SJSA1 (cell line): ENCODE measurements around the gene PRKCE. TPM values are rescaled to one million over a fixed set of nuclear protein-coding genes. Genes with fewer than 3 reads are reported as not detected.

Experiments
- DNase-seq, 2 experiments: peaks; one replicate each; pipeline ENCODE4 v3.0.0-alpha.2; 2015 to 2020; ENCODE audit warnings: low spot score in 2 of 2, low read depth in 1 of 2
- H3K27ac ChIP-seq: fragments of 250-450 bp; sonication (Bioruptor Pico); 2 replicates; pipeline ENCODE4 v1.5.1; 2020; ENCODE audit warnings: mild to moderate bottlenecking, moderate library complexity
- H3K27me3 ChIP-seq: fragments of 250-450 bp; sonication (Bioruptor Pico); replicated peaks from 2 replicates; pipeline ENCODE4 v1.5.1; 2020; ENCODE audit warnings: mild to moderate bottlenecking, moderate library complexity
- H3K36me3 ChIP-seq: fragments of 250-450 bp; sonication (Bioruptor Pico); 2 replicates; pipeline ENCODE4 v1.5.1; 2020; ENCODE audit warnings: mild to moderate bottlenecking
- H3K4me1 ChIP-seq: fragments of 250-450 bp; sonication (Bioruptor Pico); replicated peaks from 2 replicates; pipeline ENCODE4 v1.6.1; 2021; ENCODE audit warnings: mild to moderate bottlenecking
- H3K4me3 ChIP-seq: fragments of 250-450 bp; sonication (Bioruptor Pico); 2 replicates; pipeline ENCODE4 v1.5.1; 2020; ENCODE audit warnings: mild to moderate bottlenecking
- H3K9me3 ChIP-seq: fragments of 250-450 bp; sonication (Bioruptor Pico); replicated peaks from 2 replicates; pipeline ENCODE4 v1.5.1; 2020; ENCODE audit warnings: mild to moderate bottlenecking
- total RNA-seq: library from RNA; depleted of rRNA; stranded (reverse); fragments of >200 nt; shearing (Covaris generic); gene quantifications from 2 replicates; pipeline ENCODE4 v1.2.3, GENCODE V29; 2014

PRKCE gene
- total RNA-seq, 1 experiment from 2014 or later, result 43.3 TPM

DNA sequence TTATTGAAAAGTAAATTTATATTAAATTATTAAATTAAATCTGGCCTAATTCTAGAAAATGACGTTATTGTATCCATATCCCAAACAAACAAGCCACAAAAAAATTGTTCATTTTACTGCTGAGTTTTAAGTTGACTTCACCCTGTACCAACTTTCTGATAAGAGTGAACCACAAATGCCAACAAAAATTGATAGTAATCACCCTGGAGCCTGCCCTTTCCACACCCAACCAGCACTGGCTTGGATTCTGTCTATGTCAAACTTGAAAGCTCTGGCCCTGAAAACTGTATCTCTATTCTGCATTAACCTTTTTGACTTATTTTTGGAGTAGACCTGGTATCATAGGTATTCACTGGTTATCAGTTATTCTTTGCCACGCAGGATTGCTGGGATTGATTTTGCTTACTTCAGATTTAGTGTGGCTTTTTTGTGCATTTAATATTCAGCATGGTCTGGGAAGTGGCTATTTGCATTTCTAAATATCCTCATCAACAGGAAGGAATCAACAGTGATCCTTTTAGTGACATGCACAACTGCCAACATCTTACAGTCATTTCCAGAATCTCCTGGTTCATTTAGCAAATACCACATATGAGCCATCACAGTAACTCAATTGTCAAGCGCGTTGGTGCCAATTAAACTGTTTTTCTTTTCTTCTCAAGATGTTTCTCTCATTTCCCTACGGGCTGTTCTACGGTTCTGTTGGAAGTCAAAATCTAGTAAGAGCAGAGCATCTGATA, 29.0 kb upstream of the PRKCE start:
- no peak for DNase-seq
- Histone ChIP-seq H3K36me3 (no peaks in the 10 kb centered on the region), H3K27ac (no peak overlapping the region), H3K9me3 (no peaks in the 10 kb centered on the region), H3K27me3 (peaks cover 29% of the 10 kb centered on the region), H3K4me3 (no peak overlapping the region), H3K4me1 (peaks cover 8% of the 10 kb centered on the region)

DNA sequence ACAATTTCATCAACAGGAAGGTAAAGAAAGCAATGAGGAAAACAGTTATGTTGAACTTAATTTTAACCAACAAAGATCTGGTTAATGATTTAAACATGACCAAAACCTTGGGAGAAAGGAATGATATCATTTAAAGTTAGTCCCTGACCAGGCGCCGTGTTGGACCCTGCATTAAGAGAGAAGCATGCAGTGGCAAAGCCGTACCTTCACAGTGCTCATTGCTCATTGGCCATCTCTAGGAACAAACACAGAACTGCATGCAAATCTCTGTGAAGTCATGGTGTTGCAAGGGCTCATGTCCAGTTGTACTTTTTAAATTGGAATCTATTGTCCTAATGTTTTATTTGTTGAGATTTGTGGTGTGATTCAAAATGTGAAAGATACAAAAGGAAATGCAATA, 28.4 kb upstream of the PRKCE start:
- peaks cover 29% of the 10 kb centered on the region for H3K27me3 ChIP-seq
- H3K9me3 ChIP-seq, result no peaks in the 10 kb centered on the region

GRCh38 chr2:45625824-45626223, 25.7 kb upstream of the PRKCE start:
- H3K27ac ChIP-seq, result no peak overlapping the region
- H3K4me1 ChIP-seq, result no peaks in the 10 kb centered on the region
- H3K4me3 ChIP-seq, result no peak overlapping the region
- H3K27me3 ChIP-seq, result peaks cover 37% of the 10 kb centered on the region
- no peak for DNase-seq
- no peaks in the 10 kb centered on the region for H3K9me3 ChIP-seq
- H3K36me3 ChIP-seq, result no peaks in the 10 kb centered on the region

More for the DNA sequence above, 28.4 kb upstream of the PRKCE start:
- Histone ChIP-seq H3K36me3 (no peaks in the 10 kb centered on the region), H3K4me3 (no peak overlapping the region), H3K27ac (no peak overlapping the region), H3K4me1 (peaks cover 2% of the 10 kb centered on the region)
- no peak for DNase-seq

DNA sequence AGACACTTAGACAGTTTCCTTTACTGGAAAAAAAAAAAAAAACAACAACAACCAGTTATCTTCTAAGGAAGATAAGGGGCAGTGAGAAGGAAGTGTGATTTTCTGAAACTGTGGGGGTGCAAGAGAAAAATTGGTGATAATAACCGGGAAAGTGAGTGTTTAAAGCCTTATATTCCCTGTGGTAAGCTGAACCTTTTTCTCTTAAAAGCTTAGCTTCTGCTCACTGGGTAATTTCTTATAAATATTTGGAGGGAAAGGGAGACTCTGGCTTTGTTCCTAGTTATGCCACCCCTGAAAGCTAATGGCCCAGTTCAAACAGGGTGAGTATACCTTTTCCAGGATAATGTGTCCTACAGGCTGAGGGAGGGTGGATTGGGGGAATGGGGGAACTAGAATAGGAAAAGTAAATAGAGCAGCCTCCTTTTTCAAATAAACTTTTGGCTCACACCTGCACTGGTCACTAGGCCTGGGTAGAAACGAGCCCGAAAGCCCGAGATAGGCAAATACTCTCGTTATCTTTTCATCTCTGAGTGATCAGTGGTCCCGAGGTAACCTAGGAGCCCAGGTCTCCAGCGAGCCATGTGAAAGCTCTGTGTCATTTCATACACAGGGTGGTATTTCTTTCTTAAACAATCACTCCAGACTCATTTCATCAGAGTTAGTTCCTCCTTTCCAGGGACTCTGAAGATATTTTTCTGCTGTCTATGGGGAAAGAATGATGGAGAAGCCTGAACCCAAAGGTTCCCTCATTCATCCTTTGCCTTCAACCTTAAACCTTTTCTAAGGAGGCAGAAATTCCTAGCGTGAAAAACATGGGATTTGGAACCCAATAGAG, 24.9 kb upstream of the PRKCE start:
- no peak overlapping the region for H3K27ac ChIP-seq
- H3K9me3 ChIP-seq, result no peaks in the 10 kb centered on the region
- no peak for DNase-seq
- H3K27me3 ChIP-seq, result peaks cover 37% of the 10 kb centered on the region
- H3K36me3 ChIP-seq, result no peaks in the 10 kb centered on the region
- H3K4me1 ChIP-seq, result no peaks in the 10 kb centered on the region
- no peak overlapping the region for H3K4me3 ChIP-seq

DNA sequence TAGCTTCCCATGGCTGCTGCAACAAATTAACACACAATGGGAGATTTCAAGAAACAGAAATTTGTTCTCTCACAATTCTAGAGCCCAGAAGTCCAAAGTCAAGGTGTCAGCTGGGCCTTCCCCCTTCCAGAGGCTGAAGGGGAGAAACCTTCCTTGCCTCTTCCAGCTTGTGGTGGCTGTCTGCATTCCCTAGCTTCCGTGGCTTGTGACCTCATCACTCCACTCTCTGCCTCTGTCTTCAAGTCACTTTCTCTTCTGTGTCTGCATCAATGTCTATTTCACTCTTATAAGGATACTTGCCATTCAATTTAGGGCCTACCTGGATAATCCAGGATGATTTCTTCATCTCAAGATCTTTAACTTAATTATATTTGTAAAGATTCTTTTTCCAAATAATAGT, 23.6 kb upstream of the PRKCE start:
- Histone ChIP-seq H3K4me1 (no peaks in the 10 kb centered on the region), H3K36me3 (no peaks in the 10 kb centered on the region), H3K27ac (no peak overlapping the region), H3K9me3 (no peaks in the 10 kb centered on the region), H3K27me3 (peaks cover 30% of the 10 kb centered on the region), H3K4me3 (no peak overlapping the region)
- no peak for DNase-seq

- Histone ChIP-seq H3K27me3 (peaks cover 33% of the 10 kb centered on the region), H3K4me1 (no peaks in the 10 kb centered on the region), H3K27ac (no peak overlapping the region), H3K36me3 (no peaks in the 10 kb centered on the region), H3K9me3 (no peaks in the 10 kb centered on the region), H3K4me3 (no peak overlapping the region)
- no peak for DNase-seq
Measured at GRCh38 chr2:45629971-45630370, 21.5 kb upstream of the PRKCE start.

- DNase-seq, result no peak
- Histone ChIP-seq H3K9me3 (no peaks in the 10 kb centered on the region), H3K27me3 (peaks cover 24% of the 10 kb centered on the region), H3K27ac (no peak overlapping the region), H3K36me3 (no peaks in the 10 kb centered on the region), H3K4me3 (no peak overlapping the region), H3K4me1 (no peaks in the 10 kb centered on the region)
Measured at GRCh38 chr2:45631319-45631718, 20.2 kb upstream of the PRKCE start.

GRCh38 chr2:45631955-45632354, 19.5 kb upstream of the PRKCE start:
- H3K4me1 ChIP-seq, result no peaks in the 10 kb centered on the region
- no peak for DNase-seq
- peaks cover 22% of the 10 kb centered on the region for H3K27me3 ChIP-seq
- no peaks in the 10 kb centered on the region for H3K36me3 ChIP-seq
- H3K9me3 ChIP-seq, result no peaks in the 10 kb centered on the region
- no peak overlapping the region for H3K27ac ChIP-seq
- no peak overlapping the region for H3K4me3 ChIP-seq

DNA sequence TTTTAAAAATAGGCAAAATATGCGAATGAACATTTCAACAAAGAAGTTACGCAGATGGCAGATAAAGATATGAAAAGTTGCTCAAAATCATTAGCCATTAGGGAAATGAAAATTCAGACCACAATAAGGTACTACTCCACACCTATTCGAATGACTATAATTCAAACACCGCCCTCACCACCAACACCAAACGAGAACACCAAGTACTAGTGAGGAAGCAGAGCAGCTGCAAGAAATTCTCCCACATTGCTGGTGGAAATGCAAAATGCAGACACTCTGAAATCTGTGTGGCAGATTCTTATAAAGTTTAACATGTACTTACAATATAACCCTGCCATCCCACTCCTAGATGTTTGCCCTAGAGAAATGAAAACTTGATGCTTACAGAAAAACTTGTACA, 17.3 kb upstream of the PRKCE start:
- H3K9me3 ChIP-seq, result no peaks in the 10 kb centered on the region
- peaks cover 25% of the 10 kb centered on the region for H3K27me3 ChIP-seq
- DNase-seq, result no peak
- H3K27ac ChIP-seq, result no peak overlapping the region
- no peaks in the 10 kb centered on the region for H3K4me1 ChIP-seq
- no peaks in the 10 kb centered on the region for H3K36me3 ChIP-seq
- H3K4me3 ChIP-seq, result no peak overlapping the region

- H3K27ac ChIP-seq, result no peak overlapping the region
- no peak overlapping the region for H3K4me3 ChIP-seq
- no peaks in the 10 kb centered on the region for H3K36me3 ChIP-seq
- no peak for DNase-seq
- H3K9me3 ChIP-seq, result no peaks in the 10 kb centered on the region
- no peaks in the 10 kb centered on the region for H3K4me1 ChIP-seq
- H3K27me3 ChIP-seq, result peaks cover 20% of the 10 kb centered on the region
Measured at GRCh38 chr2:45636008-45636407, 15.5 kb upstream of the PRKCE start.

- Histone ChIP-seq H3K4me3 (no peak overlapping the region), H3K36me3 (no peaks in the 10 kb centered on the region), H3K27ac (no peak overlapping the region), H3K27me3 (peaks cover 21% of the 10 kb centered on the region), H3K9me3 (no peaks in the 10 kb centered on the region), H3K4me1 (no peaks in the 10 kb centered on the region)
- no peak for DNase-seq
Measured at GRCh38 chr2:45637440-45637839, 14.0 kb upstream of the PRKCE start.

GRCh38 chr2:45640576-45640975, 10.9 kb upstream of the PRKCE start:
- peaks cover 16% of the 10 kb centered on the region for H3K27me3 ChIP-seq
- peaks cover 10% of the 10 kb centered on the region for H3K4me1 ChIP-seq
- H3K36me3 ChIP-seq, result no peaks in the 10 kb centered on the region
- no peaks in the 10 kb centered on the region for H3K9me3 ChIP-seq
- no peak overlapping the region for H3K4me3 ChIP-seq
- no peak overlapping the region for H3K27ac ChIP-seq
- no peak for DNase-seq

DNA sequence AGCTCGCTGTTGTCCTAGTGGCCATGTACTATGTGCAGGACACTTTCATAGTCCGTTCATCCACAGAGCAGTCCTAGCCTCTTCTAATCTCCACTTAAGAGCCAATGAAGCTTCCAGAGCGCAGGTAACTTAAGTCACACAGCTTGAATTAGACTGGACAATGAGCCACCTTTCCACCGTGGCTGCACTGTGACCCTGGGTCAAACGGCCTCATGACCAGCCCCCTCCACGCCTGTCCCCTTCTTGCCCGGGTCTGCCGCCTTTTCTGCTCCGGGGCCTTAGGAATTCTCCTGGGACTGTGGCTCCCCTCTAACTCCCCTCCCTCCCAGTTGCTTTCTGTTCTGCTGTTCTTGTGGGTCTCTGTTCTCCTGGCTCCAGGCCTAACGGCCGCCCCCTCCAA, 8.4 kb upstream of the PRKCE start:
- Histone ChIP-seq H3K27ac (no peak overlapping the region), H3K9me3 (no peaks in the 10 kb centered on the region), H3K4me1 (peaks cover 10% of the 10 kb centered on the region), H3K4me3 (peak overlapping the region; percentile 33), H3K36me3 (no peaks in the 10 kb centered on the region), H3K27me3 (peaks cover 10% of the 10 kb centered on the region)
- no peak for DNase-seq
